Nephron progenitor cell (in vitro differentiated cells): ENCODE measurements around the gene MATR3.

Experiments used
- DNase-seq: peaks from one replicate; pipeline ENCODE4 v3.0.0; 2021
- H3K27ac Mint-ChIP-seq: 2 replicates; pipeline ENCODE4 v1.8.0; 2021; ENCODE audit warnings: mild to moderate bottlenecking, moderate library complexity, mixed read lengths
- H3K27me3 Mint-ChIP-seq: 2 replicates; pipeline ENCODE4 v1.8.0; 2021; ENCODE audit warnings: mild to moderate bottlenecking, low read depth, mixed read lengths; ENCODE audit not compliant: poor library complexity
- H3K36me3 Mint-ChIP-seq: 2 replicates; pipeline ENCODE4 v1.8.0; 2021; ENCODE audit warnings: low read depth, mixed read lengths
- H3K4me1 Mint-ChIP-seq: 2 replicates; pipeline ENCODE4 v1.8.0; 2021; ENCODE audit warnings: mixed read lengths
- H3K4me3 Mint-ChIP-seq: 2 replicates; pipeline ENCODE4 v1.8.0; 2021; ENCODE audit warnings: mild to moderate bottlenecking, moderate library complexity, mixed read lengths
- H3K9me3 Mint-ChIP-seq: 2 replicates; pipeline ENCODE4 v1.8.0; 2021; ENCODE audit warnings: mild to moderate bottlenecking, moderate library complexity, mixed read lengths
- TF ChIP-seq, protein P1 (sequence below): fragments of 200-600 bp; sonication (generic); IDR thresholded peaks from 2 replicates; pipeline ENCODE4 v1.5.0; 2021; ENCODE audit warnings: antibody characterized with exemption

MATR3 gene

DNA sequence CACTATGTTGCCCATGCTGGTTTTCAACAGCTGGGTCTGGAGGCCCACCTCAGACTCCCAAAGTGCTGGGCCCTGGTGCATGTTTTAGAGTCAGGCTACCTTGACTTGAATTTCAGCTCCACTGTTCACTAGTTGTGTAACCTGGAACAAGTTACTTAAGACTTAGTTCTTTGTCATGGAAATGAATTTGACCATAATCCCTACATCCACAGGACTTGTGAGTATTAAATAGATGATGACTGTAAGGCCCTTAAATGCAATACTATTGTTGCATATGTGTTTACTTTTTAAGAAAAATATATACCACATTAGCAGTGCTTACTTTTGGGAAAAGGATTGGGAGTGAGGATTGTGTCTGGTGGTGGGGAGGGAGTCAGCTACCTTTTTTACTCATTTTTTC is 64.5 kb downstream of the MATR3 start:
- H3K36me3 Mint-ChIP-seq: peaks cover 86% of the 10 kb centered on the region

DNA sequence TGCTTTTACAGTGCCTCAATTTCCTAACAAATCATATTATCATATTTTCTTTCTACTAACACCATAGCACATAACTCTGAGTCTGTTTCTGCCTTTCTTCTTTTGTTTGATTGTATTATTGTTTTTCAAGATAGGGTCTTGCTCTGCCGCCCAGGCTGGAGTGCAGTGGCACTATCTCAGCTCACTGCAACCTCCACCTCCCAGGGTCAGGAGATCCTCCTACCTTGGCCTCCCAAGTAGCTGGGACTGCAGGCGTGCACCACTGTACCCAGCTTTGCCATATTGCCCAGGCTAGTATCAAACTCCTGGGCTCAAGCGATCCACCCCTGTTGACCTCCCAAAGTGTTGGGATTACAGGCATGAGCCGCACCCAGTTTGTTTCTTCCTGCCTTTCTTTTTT is 66.8 kb downstream of the MATR3 start:
- H3K4me1 Mint-ChIP-seq: no peaks in the 10 kb centered on the region
- peaks cover 2% of the 10 kb centered on the region for H3K27me3 Mint-ChIP-seq
- DNase-seq: no peak
- H3K4me3 Mint-ChIP-seq: no peak overlapping the region
- TF ChIP-seq, protein P1, sequence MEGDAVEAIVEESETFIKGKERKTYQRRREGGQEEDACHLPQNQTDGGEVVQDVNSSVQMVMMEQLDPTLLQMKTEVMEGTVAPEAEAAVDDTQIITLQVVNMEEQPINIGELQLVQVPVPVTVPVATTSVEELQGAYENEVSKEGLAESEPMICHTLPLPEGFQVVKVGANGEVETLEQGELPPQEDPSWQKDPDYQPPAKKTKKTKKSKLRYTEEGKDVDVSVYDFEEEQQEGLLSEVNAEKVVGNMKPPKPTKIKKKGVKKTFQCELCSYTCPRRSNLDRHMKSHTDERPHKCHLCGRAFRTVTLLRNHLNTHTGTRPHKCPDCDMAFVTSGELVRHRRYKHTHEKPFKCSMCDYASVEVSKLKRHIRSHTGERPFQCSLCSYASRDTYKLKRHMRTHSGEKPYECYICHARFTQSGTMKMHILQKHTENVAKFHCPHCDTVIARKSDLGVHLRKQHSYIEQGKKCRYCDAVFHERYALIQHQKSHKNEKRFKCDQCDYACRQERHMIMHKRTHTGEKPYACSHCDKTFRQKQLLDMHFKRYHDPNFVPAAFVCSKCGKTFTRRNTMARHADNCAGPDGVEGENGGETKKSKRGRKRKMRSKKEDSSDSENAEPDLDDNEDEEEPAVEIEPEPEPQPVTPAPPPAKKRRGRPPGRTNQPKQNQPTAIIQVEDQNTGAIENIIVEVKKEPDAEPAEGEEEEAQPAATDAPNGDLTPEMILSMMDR: no peak
- peaks cover 83% of the 10 kb centered on the region for H3K36me3 Mint-ChIP-seq
- peaks cover 9% of the 10 kb centered on the region for H3K9me3 Mint-ChIP-seq
- H3K27ac Mint-ChIP-seq: peak overlapping the region; percentile 77

More for the DNA sequence above, 64.5 kb downstream of the MATR3 start:
- Mint-ChIP-seq H3K4me1 (no peaks in the 10 kb centered on the region), H3K9me3 (peaks cover 25% of the 10 kb centered on the region), H3K27ac (no peak overlapping the region), H3K27me3 (peaks cover 4% of the 10 kb centered on the region), H3K4me3 (no peak overlapping the region)
- no peak for DNase-seq
- TF ChIP-seq, protein P1: no peak

DNA sequence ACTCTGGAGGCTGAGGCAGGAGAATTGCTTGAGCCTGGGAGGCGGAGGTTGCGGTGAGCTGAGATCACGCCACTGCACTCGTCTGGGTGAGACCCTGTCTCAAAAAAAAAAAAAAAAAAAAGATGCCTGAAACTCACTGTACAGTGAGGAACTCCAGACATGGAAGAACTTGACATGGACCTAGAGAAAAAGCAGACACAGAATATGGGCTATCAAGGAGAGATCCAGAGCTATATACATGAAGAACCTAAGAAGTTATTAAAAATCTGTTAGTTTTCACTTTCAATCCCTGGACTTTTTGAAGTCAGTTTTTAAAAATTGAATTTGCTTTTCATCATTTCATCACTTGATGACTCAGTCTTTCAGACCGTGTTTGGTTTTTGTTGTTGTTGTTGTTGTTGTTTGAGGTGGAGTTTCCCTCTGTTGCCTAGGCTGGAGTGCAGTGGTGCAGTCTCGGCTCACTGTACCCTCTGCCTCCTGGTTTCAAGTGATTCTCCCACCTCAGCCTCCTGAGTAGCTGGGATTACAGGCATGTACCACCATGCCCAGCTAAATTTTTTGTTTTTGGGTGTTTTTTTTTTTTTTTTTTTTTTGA is 68.4 kb downstream of the MATR3 start:
- no peak for DNase-seq
- Mint-ChIP-seq H3K27ac (no peak overlapping the region), H3K4me1 (no peaks in the 10 kb centered on the region), H3K9me3 (peaks cover 5% of the 10 kb centered on the region), H3K36me3 (peaks cover 88% of the 10 kb centered on the region), H3K27me3 (no peaks in the 10 kb centered on the region), H3K4me3 (no peak overlapping the region)
- TF ChIP-seq, protein P1: no peak

DNA sequence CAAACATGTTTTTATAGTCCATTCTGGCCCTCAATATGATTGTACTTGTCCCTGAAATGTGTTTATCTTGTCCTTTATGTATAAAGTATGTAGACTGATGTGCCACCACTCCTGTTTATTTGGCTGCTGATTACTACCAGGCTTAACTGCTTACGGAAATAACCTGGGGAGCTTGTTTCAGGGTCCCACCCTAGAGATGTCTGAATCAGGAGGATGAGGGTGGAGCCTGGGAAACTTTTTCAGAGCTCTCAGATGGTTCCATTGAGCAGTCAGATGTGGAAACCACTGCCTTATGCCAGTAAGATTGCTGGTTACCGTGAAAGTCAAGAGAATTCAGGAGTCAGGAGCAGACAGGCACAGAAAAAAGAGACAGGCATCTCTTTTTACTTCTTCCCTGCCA is 70.4 kb downstream of the MATR3 start:
- Mint-ChIP-seq H3K27me3 (no peaks in the 10 kb centered on the region), H3K9me3 (no peaks in the 10 kb centered on the region), H3K36me3 (peaks cover 81% of the 10 kb centered on the region), H3K4me1 (no peaks in the 10 kb centered on the region), H3K27ac (no peak overlapping the region), H3K4me3 (no peak overlapping the region)
- TF ChIP-seq, protein P1: no peak
- no peak for DNase-seq

DNA sequence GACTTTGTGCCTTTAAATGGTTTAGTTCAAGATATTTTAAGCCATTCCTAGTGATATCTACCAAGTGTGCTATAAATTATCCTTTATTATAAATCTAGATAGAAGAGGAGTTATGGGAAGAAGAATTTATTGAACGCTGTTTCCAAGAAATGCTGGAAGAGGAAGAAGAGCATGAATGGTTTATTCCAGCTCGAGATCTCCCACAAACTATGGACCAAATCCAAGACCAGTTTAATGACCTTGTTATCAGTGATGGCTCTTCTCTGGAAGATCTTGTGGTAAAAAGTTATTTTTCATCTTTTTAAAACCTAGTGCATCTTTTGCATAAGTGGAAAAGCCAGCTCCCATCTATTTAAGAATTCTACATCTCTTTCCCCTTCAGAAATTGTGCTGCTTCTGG is 70.9 kb downstream of the MATR3 start:
- Mint-ChIP-seq H3K36me3 (peaks cover 80% of the 10 kb centered on the region), H3K9me3 (no peaks in the 10 kb centered on the region), H3K27me3 (no peaks in the 10 kb centered on the region), H3K4me3 (no peak overlapping the region), H3K4me1 (no peaks in the 10 kb centered on the region), H3K27ac (no peak overlapping the region)
- TF ChIP-seq, protein P1: no peak
- no peak for DNase-seq

DNA sequence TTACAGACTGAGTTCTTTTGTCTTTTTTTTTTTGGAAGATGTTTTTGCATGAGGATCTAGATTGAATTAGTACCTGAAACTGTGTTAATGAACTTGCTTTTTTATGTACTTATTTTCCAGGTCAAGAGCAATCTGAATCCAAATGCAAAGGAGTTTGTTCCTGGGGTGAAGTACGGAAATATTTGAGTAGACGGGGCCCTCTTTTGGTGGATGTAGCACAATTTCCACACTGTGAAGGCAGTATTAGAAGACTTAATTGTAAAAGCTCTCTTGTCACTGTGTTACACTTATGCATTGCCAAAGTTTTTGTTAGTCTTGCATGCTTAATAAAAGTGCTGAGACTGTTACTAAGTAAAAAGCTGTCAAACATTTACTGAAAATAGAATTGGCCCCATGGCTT is 75.1 kb downstream of the MATR3 start:
- H3K27ac Mint-ChIP-seq: no peak overlapping the region
- no peak for DNase-seq
- H3K36me3 Mint-ChIP-seq: peaks cover 77% of the 10 kb centered on the region
- no peaks in the 10 kb centered on the region for H3K9me3 Mint-ChIP-seq
- H3K4me1 Mint-ChIP-seq: no peaks in the 10 kb centered on the region
- TF ChIP-seq, protein P1: no peak
- no peak overlapping the region for H3K4me3 Mint-ChIP-seq
- H3K27me3 Mint-ChIP-seq: no peaks in the 10 kb centered on the region
